Transverse colon (tissue), 4 donors: ENCODE measurements around the gene LARGE1.

Experiments
- EP300 ChIP-seq: sonication (generic); formaldehyde crosslinking; IDR thresholded peaks from one replicate; pipeline ENCODE4 v1.6.1; 2017; ENCODE audit warnings: antibody characterized with exemption, low read depth
- POLR2A ChIP-seq: fragments of 450-650 bp; IDR thresholded peaks from one replicate; pipeline ENCODE4 v1.6.1; 2016; ENCODE audit warnings: antibody characterized with exemption, mild to moderate bottlenecking, moderate library complexity
- POLR2AphosphoS5 ChIP-seq, 3 donors: sonication (generic); formaldehyde crosslinking; IDR thresholded peaks; one replicate each; pipeline ENCODE4 v1.6.1; 2016; ENCODE audit warnings: antibody characterized with exemption in 3 of 3
- TF ChIP-seq, protein P1 (sequence below), 5 experiments: fragments of 200-600 bp in 3 of 5; fragments of 450-650 bp in 2 of 5; sonication (generic) in 3 of 5; IDR thresholded peaks; 1 replicate in 2 of 5; 2 replicates in 3 of 5; pipeline ENCODE4 v1.5.1; 2016 to 2017; ENCODE audit warnings: antibody characterized with exemption in 5 of 5, inconsistent platforms in 3 of 5, mild to moderate bottlenecking in 2 of 5, moderate library complexity in 1 of 5

DNA sequence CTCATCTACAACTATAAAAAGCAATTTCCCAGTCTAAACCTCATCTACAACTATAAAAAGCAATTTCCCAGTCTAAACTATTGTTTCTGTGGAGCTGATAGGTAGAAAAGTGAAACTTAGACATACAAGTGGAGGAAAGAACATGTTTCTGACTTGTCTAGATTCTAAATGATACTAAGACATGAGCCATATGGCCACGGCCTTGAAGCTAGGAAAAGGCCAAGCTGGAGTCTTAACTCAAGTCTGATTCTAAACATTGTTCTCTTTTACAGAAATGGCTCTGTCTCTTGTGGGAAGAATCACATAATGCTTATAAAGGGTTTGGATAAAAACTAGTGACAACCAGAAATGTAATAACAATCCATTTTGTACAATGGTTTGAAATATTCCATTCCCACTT is 43.8 kb upstream of the LARGE1 start:
- TF ChIP-seq POLR2A: no peak
- TF ChIP-seq, protein P1, sequence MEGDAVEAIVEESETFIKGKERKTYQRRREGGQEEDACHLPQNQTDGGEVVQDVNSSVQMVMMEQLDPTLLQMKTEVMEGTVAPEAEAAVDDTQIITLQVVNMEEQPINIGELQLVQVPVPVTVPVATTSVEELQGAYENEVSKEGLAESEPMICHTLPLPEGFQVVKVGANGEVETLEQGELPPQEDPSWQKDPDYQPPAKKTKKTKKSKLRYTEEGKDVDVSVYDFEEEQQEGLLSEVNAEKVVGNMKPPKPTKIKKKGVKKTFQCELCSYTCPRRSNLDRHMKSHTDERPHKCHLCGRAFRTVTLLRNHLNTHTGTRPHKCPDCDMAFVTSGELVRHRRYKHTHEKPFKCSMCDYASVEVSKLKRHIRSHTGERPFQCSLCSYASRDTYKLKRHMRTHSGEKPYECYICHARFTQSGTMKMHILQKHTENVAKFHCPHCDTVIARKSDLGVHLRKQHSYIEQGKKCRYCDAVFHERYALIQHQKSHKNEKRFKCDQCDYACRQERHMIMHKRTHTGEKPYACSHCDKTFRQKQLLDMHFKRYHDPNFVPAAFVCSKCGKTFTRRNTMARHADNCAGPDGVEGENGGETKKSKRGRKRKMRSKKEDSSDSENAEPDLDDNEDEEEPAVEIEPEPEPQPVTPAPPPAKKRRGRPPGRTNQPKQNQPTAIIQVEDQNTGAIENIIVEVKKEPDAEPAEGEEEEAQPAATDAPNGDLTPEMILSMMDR (IDR thresholded peaks at IDR 0.05): no peak
- TF ChIP-seq POLR2AphosphoS5 (IDR thresholded peaks at IDR 0.05): no peak
- TF ChIP-seq EP300: no peak
